Sigmoid colon (tissue), 7 donors: ENCODE measurements around the gene IFT172. TPM values are rescaled to one million over a fixed set of nuclear protein-coding genes. Genes with fewer than 3 reads are reported as not detected.

Source experiments
- DNase-seq: peaks from one replicate; pipeline ENCODE4 v3.0.0-alpha.2; 2019
- H3K27ac ChIP-seq, 4 donors: fragments of 200-600 bp; sonication (generic); one replicate each; pipeline ENCODE4 v1.5.1; 2016 to 2019; ENCODE audit warnings: mild to moderate bottlenecking in 1 of 4
- H3K27me3 ChIP-seq, 3 donors: fragments of 200-600 bp; sonication (generic); one replicate each; pipeline ENCODE4 v1.5.1; 2019; ENCODE audit warnings: mild to moderate bottlenecking in 1 of 3
- H3K36me3 ChIP-seq, 4 donors: fragments of 200-600 bp; sonication (generic); one replicate each; pipeline ENCODE4 v1.5.1; 2016 to 2019
- H3K4me1 ChIP-seq, 4 donors: fragments of 200-600 bp; sonication (generic); one replicate each; pipeline ENCODE4 v1.5.1; 2017 to 2019
- H3K4me3 ChIP-seq, 4 donors: fragments of 200-600 bp; sonication (generic); one replicate each; pipeline ENCODE4 v1.5.1; 2017 to 2019; ENCODE audit warnings: mild to moderate bottlenecking in 2 of 4, moderate library complexity in 1 of 4
- H3K9me3 ChIP-seq, 4 donors: fragments of 200-600 bp in 3 of 4; sonication (generic) in 3 of 4; one replicate each; pipeline versions ENCODE4 v1.5.1 to v1.6.1; 2013 to 2019
- EP300 ChIP-seq, 4 donors: sonication (generic); formaldehyde crosslinking; IDR thresholded peaks; one replicate each; pipeline ENCODE4 v1.6.1; 2017; ENCODE audit warnings: antibody characterized with exemption in 4 of 4
- POLR2A ChIP-seq, 2 donors: fragments of 450-650 bp; IDR thresholded peaks; one replicate each; pipeline ENCODE4 v1.6.1; 2016; ENCODE audit warnings: antibody characterized with exemption in 2 of 2, mild to moderate bottlenecking in 2 of 2, moderate library complexity in 2 of 2
- POLR2AphosphoS5 ChIP-seq, 4 donors: sonication (generic); formaldehyde crosslinking; IDR thresholded peaks; one replicate each; pipeline ENCODE4 v1.6.1; 2017; ENCODE audit warnings: antibody characterized with exemption in 4 of 4
- WGBS, 2 donors: extraction: QIAGEN DNeasy Blood & Tissue Kit; methylation state at CpG; one replicate each; pipeline ENCODE4 v1.1.7; 2013; 5-methylcytosine and 5-hydroxymethylcytosine counted together
- intact Hi-C: fragments of 100-400 bp; cut with DNase I; formaldehyde crosslinking; loops from one replicate; pipeline ENCODE4 v1.15.1; 2023
- polyA plus RNA-seq, 3 donors: library from polyadenylated mRNA; stranded (reverse); fragments of 200-250 nt; gene quantifications; one replicate each; pipeline ENCODE4 v1.2.3, GENCODE V29; 2013
- total RNA-seq, 4 donors: library from RNA; depleted of rRNA; stranded (reverse); fragments of >200 nt; gene quantifications; one replicate each; pipeline ENCODE4 v1.1.0, GENCODE V29; 2016
- TF ChIP-seq, protein P1 (sequence below), 4 experiments: fragments of 450-650 bp in 3 of 4; fragments of 200-600 bp in 1 of 4; IDR thresholded peaks; one replicate each; pipeline ENCODE4 v1.5.1; 2016 to 2019; ENCODE audit warnings: antibody characterized with exemption in 4 of 4, mild to moderate bottlenecking in 3 of 4, moderate library complexity in 2 of 4
- donor health status: healthy with polysubstance abuse.
- donor health status: Bipolar disorder and iron deficiency.
- donor health status: healthy.

IFT172 gene
- total and polyA plus RNA-seq, 7 donors: 25.7 to 139 (median 37.7) TPM

DNA sequence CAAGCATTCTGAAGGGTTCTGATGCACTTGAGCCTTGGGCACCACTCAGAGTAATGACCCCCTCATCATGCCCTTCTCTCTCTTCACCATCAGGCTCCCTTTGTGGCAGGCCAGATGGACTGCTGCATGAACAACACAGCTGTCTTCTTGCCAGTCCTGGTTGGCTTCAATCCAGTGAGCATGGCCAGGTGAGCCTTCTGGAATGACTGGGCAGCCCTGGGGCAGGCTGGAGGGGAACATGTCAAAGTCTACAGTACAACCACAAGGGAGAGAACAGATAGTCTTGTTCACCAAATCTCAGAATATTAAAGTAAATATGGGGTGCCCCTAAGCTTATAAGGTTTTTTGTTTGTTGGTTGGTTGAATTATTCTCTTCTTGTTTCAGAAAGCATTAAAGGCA, 11.5 kb upstream of the IFT172 start:
- H3K4me1 ChIP-seq: no peaks in the 10 kb centered on the region
- no peaks in the 10 kb centered on the region for H3K9me3 ChIP-seq
- H3K27me3 ChIP-seq: no peaks in the 10 kb centered on the region
- intact Hi-C loops: no loop called here
- H3K36me3 ChIP-seq: no peaks in the 10 kb centered on the region
- H3K27ac ChIP-seq: no peak overlapping the region
- no peak for DNase-seq
- no peak overlapping the region for H3K4me3 ChIP-seq
- TF ChIP-seq, protein P1, sequence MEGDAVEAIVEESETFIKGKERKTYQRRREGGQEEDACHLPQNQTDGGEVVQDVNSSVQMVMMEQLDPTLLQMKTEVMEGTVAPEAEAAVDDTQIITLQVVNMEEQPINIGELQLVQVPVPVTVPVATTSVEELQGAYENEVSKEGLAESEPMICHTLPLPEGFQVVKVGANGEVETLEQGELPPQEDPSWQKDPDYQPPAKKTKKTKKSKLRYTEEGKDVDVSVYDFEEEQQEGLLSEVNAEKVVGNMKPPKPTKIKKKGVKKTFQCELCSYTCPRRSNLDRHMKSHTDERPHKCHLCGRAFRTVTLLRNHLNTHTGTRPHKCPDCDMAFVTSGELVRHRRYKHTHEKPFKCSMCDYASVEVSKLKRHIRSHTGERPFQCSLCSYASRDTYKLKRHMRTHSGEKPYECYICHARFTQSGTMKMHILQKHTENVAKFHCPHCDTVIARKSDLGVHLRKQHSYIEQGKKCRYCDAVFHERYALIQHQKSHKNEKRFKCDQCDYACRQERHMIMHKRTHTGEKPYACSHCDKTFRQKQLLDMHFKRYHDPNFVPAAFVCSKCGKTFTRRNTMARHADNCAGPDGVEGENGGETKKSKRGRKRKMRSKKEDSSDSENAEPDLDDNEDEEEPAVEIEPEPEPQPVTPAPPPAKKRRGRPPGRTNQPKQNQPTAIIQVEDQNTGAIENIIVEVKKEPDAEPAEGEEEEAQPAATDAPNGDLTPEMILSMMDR (IDR thresholded peaks at IDR 0.05): no peak
- TF ChIP-seq EP300 (IDR thresholded peaks at IDR 0.05): no peak
- TF ChIP-seq POLR2AphosphoS5 (IDR thresholded peaks at IDR 0.05): no peak
- no peak for TF ChIP-seq POLR2A (IDR thresholded peaks at IDR 0.05)

DNA sequence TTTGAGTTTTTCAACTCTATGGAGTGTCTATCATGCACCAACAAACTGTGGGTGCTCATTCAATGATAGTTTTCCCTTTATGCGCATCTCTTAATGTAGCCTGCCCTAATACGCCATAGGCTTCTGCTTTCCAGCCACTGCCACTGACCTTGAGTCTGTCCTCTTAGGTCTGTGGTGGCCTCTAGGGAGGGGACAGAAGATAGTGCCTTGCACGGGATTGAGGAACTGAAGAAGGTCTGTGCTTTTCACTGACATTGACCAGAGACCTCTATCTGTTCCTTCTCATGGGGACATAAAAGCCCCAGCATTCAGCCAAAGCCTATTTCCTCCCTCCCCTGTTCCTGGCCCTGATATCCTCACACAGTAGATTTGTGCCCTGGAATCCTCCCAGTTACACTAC, 9.4 kb upstream of the IFT172 start:
- H3K4me1 ChIP-seq: peaks cover 0 to 16% (median 10%) of the 10 kb centered on the region in 4 donors
- H3K27ac ChIP-seq: no peak overlapping the region
- DNase-seq: no peak
- H3K36me3 ChIP-seq: no peaks in the 10 kb centered on the region
- TF ChIP-seq EP300 (IDR thresholded peaks at IDR 0.05): no peak
- TF ChIP-seq, protein P1 (IDR thresholded peaks at IDR 0.05): no peak
- no peak for TF ChIP-seq POLR2AphosphoS5 (IDR thresholded peaks at IDR 0.05)
- TF ChIP-seq POLR2A (IDR thresholded peaks at IDR 0.05): no peak
- no peaks in the 10 kb centered on the region for H3K27me3 ChIP-seq
- H3K9me3 ChIP-seq: no peaks in the 10 kb centered on the region
- WGBS, 2 donors: 80 to 89% methylated on average over 3 of the region's 3 CpGs
- intact Hi-C loops: loop anchor here (10.0 kb wide), 1 partner anchor 284 kb away; the partner anchor contains the start of genes ATRAID, CAD and SLC5A6
- no peak overlapping the region for H3K4me3 ChIP-seq

DNA sequence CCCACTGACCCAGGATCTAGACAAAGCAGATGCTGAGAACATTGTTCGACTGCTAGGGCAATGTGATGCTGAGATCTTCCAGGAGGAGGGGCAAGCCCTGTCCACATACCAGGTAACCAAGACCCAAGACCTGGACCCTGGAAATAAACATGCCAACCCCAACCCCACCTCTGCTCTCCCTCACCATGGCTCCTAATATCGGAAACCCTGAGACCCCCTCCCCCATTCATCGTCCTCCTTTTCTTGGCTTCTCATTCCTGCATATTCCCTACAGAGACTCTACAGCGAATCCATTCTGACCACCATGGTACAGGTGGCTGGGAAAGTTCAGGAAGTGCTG, 7.7 kb upstream of the IFT172 start:
- H3K4me1 ChIP-seq: peaks cover 0 to 16% (median 11%) of the 10 kb centered on the region in 4 donors
- no peaks in the 10 kb centered on the region for H3K36me3 ChIP-seq
- WGBS, 2 donors: 75 to 90% methylated on average over 4 of the region's 4 CpGs
- intact Hi-C loops: loop anchor here (10.0 kb wide), 1 partner anchor 282 kb away; the partner anchor contains the start of genes ATRAID, CAD and SLC5A6
- no peaks in the 10 kb centered on the region for H3K27me3 ChIP-seq
- no peak overlapping the region for H3K4me3 ChIP-seq
- H3K9me3 ChIP-seq: no peaks in the 10 kb centered on the region
- TF ChIP-seq EP300 (IDR thresholded peaks at IDR 0.05) (no peak), POLR2AphosphoS5 (IDR thresholded peaks at IDR 0.05) (no peak), POLR2A (IDR thresholded peaks at IDR 0.05) (no peak)
- TF ChIP-seq, protein P1 (IDR thresholded peaks at IDR 0.05): no peak
- no peak overlapping the region for H3K27ac ChIP-seq
- DNase-seq: no peak

DNA sequence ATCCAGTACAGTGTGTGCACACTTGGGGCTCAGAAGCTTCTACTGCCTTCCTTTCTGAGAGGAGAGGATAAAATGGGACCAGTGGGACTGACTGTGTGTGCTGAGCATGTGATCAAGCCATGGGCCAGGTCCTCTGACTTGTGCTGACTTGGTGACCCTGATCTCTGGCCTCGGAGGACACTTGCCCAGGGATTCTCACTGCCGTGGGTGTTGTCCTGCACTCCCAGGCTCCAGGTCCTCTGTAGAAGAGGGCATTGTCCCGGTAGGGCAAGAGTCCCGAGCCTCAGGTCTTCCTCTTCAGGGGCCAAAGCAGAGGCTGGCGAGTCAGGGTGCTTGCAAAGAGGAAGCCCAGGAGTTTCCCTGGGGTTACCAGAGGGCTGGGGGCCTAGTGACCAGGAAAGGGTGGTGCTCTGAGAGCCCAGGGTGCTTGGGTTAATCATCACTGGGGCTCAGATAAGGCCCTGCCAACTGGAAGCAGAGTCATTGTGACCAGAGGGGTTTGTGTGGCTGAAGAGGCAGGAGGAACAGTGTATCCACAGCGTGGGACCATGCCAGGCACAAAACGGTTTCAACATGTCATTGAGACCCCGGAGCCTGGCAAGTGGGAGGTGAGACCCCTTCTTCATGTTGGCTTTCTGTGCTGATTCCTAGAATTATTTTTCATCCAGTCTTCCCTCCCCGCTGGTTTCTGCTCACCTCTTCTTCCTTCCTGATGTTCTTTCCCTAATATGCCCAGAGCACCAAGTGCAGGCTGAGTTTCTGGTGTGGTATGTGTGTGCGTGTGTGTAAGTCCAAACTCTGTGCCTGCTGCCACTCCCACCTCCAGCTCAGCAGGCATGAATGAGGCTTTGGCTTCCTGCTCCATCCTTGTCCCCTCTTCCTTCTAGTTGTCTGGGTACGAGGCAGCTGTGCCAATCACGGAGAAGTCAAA, 7.1 kb upstream of the IFT172 start, which contains the start of gene GCKR:
Gene GCKR (plus strand): TSS at position 483 of the 931 bp plus-strand sequence. CDS start 66 bp downstream, at position 549.
- H3K4me3 ChIP-seq: no peak within 1 kb of the TSS
- no peaks in the 10 kb centered on the region for H3K27me3 ChIP-seq
- intact Hi-C loops: loop anchor here (10.0 kb wide), 1 partner anchor 282 kb away; the partner anchor contains the start of genes ATRAID, CAD and SLC5A6
- no peak for DNase-seq
- 37 to 66% methylated on average over 12 of the region's 12 CpGs for WGBS, 2 donors
- no peak for TF ChIP-seq POLR2AphosphoS5 (IDR thresholded peaks at IDR 0.05)
- H3K4me1 ChIP-seq: peaks cover 0 to 16% (median 11%) of the 10 kb centered on the region in 4 donors
- no peaks in the 10 kb centered on the region for H3K36me3 ChIP-seq
- H3K27ac ChIP-seq: no peak within 1 kb of the TSS
- H3K9me3 ChIP-seq: no peaks in the 10 kb centered on the region

DNA sequence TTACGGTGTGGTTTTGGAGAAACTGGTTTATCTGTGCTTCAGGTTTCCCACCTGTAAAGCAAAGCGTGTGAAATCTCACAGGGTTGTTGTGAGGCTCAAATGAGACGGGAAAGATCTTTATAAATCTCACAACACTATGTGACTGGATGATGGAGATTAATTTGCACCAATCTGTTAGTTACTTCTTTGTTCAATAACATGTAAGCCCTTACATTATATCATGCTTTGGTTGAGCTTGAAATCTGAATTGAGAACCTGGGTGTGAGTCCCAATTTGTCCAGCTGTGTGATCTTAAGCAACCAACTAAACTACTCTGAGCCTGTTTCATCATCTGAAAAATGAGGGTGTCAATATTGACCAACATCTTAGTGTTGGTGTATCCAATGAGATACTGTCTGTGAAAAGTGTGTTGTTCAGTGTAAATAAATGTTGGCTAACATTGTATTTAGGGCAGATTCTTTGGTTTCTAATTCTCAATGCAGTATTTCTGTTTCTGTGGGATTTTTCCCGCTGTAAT, 6.4 kb upstream of the IFT172 start:
- intact Hi-C loops: loop anchor here (10.0 kb wide), 1 partner anchor 281 kb away; the partner anchor contains the start of genes ATRAID, CAD and SLC5A6
- Histone ChIP-seq H3K9me3 (no peaks in the 10 kb centered on the region), H3K4me1 (peaks cover 0 to 16% (median 11%) of the 10 kb centered on the region in 4 donors), H3K27ac (no peak overlapping the region), H3K36me3 (no peaks in the 10 kb centered on the region), H3K4me3 (no peak overlapping the region), H3K27me3 (no peaks in the 10 kb centered on the region)
- WGBS, 2 donors: 57 to 75% methylated on average over 4 of the region's 4 CpGs
- DNase-seq: no peak
- TF ChIP-seq, protein P1 (IDR thresholded peaks at IDR 0.05): no peak
- TF ChIP-seq EP300 (IDR thresholded peaks at IDR 0.05) (no peak), POLR2AphosphoS5 (IDR thresholded peaks at IDR 0.05) (no peak), POLR2A (IDR thresholded peaks at IDR 0.05) (no peak)
